Esophagus muscularis mucosa (tissue), 4 donors: Measurements from ENCODE around the gene C14orf119. TPM values are rescaled to one million over a fixed set of nuclear protein-coding genes. Genes with fewer than 3 reads are reported as not detected.

Source experiments
- DNase-seq: peaks from one replicate; pipeline ENCODE4 v3.0.0-alpha.2; 2017; ENCODE audit errors: extremely low spot score
- H3K27ac ChIP-seq, 4 donors: fragments of 200-600 bp; sonication (generic); replicated peaks in 1 of 4; 1 replicate in 3 of 4; 2 replicates in 1 of 4; pipeline ENCODE4 v1.5.1; 2016 to 2019; ENCODE audit warnings: mild to moderate bottlenecking in 1 of 4
- H3K27me3 ChIP-seq, 4 donors: fragments of 200-600 bp; sonication (generic); one replicate each; pipeline versions ENCODE4 v1.5.1 to v1.6.0; 2016 to 2019
- H3K36me3 ChIP-seq, 4 donors: fragments of 200-600 bp; sonication (generic); one replicate each; pipeline ENCODE4 v1.5.1; 2016 to 2019
- H3K4me1 ChIP-seq, 4 donors: fragments of 200-600 bp; sonication (generic); one replicate each; pipeline ENCODE4 v1.5.1; 2016 to 2019
- H3K4me3 ChIP-seq, 4 donors: fragments of 200-600 bp; sonication (generic); 1 replicate in 2 of 4; 2 replicates in 2 of 4; pipeline ENCODE4 v1.5.1; 2016 to 2019; ENCODE audit warnings: mild to moderate bottlenecking in 4 of 4, moderate library complexity in 1 of 4
- H3K9me3 ChIP-seq, 4 donors: fragments of 200-600 bp; sonication (generic); 1 replicate in 3 of 4; 2 replicates in 1 of 4; pipeline ENCODE4 v1.5.1; 2016 to 2019
- EP300 ChIP-seq: sonication (generic); formaldehyde crosslinking; IDR thresholded peaks from one replicate; pipeline ENCODE4 v1.6.1; 2017; ENCODE audit warnings: antibody characterized with exemption
- POLR2A ChIP-seq: fragments of 450-650 bp; IDR thresholded peaks from one replicate; pipeline ENCODE4 v1.6.1; 2017; ENCODE audit warnings: antibody characterized with exemption, moderate library complexity, mild to moderate bottlenecking, low read depth
- POLR2AphosphoS5 ChIP-seq, 2 donors: sonication (generic); formaldehyde crosslinking; IDR thresholded peaks; one replicate each; pipeline ENCODE4 v1.6.1; 2017; ENCODE audit warnings: antibody characterized with exemption in 2 of 2
- WGBS: methylation state at CpG from one replicate; pipeline ENCODE4 v1.1.5; 2018; 5-methylcytosine and 5-hydroxymethylcytosine counted together
- intact Hi-C: fragments of 100-400 bp; cut with DNase I; formaldehyde crosslinking; loops from one replicate; pipeline ENCODE4 v1.15.1; 2023
- total RNA-seq, 4 donors: library from RNA; depleted of rRNA; stranded (reverse); fragments of >200 nt; gene quantifications; one replicate each; pipeline versions ENCODE4 v1.1.0 to v1.2.1, GENCODE V29; 2016
- TF ChIP-seq, protein P1 (sequence below), 3 experiments: fragments of 200-600 bp in 2 of 3; fragments of 450-650 bp in 1 of 3; sonication (generic) in 2 of 3; IDR thresholded peaks; one replicate each; pipeline ENCODE4 v1.5.1; 2017 to 2019; ENCODE audit warnings: antibody characterized with exemption in 3 of 3, mild to moderate bottlenecking in 2 of 3, moderate library complexity in 1 of 3

The C14orf119 gene
- total RNA-seq, 4 donors from 2014 or later, result 21.2 to 42.5 (median 34.0) TPM

GRCh38 chr14:23056956-23057756 is 38.1 kb upstream of the C14orf119 start, which contains the start of gene CDH24:
Gene CDH24 (minus strand): TSS chr14:23057520. CDS start chr14:23055733, 1,787 bp downstream.
- 7% methylated on average over 16 of the region's 73 CpGs for WGBS

GRCh38 chr14:23057757-23058653 is 37.3 kb upstream of the C14orf119 start:
- peak; percentile 96 for DNase-seq
- intact Hi-C loops, result loop anchor here (2.0 kb wide), 1 partner anchor 71 kb away; no protein-coding TSS in a partner anchor
- H3K4me1 ChIP-seq, result peaks cover 23 to 47% (median 42%) of the 10 kb centered on the region in 4 donors
- peaks cover 31 to 49% (median 45%) of the 10 kb centered on the region in 4 donors for H3K36me3 ChIP-seq
- TF ChIP-seq, protein P1, sequence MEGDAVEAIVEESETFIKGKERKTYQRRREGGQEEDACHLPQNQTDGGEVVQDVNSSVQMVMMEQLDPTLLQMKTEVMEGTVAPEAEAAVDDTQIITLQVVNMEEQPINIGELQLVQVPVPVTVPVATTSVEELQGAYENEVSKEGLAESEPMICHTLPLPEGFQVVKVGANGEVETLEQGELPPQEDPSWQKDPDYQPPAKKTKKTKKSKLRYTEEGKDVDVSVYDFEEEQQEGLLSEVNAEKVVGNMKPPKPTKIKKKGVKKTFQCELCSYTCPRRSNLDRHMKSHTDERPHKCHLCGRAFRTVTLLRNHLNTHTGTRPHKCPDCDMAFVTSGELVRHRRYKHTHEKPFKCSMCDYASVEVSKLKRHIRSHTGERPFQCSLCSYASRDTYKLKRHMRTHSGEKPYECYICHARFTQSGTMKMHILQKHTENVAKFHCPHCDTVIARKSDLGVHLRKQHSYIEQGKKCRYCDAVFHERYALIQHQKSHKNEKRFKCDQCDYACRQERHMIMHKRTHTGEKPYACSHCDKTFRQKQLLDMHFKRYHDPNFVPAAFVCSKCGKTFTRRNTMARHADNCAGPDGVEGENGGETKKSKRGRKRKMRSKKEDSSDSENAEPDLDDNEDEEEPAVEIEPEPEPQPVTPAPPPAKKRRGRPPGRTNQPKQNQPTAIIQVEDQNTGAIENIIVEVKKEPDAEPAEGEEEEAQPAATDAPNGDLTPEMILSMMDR (IDR thresholded peaks at IDR 0.05), result peak in 2 of 3 experiments; percentile 92 to 96
- TF ChIP-seq EP300, result no peak
- TF ChIP-seq POLR2AphosphoS5 (IDR thresholded peaks at IDR 0.05), result peak; percentile 55 to 58
- no peak for TF ChIP-seq POLR2A
- WGBS, result under 1% methylated on average over 27 of the region's 51 CpGs
- no peaks in the 10 kb centered on the region for H3K9me3 ChIP-seq
- H3K27me3 ChIP-seq, result no peaks in the 10 kb centered on the region
- peak overlapping the region; percentile 73 to 83 (median 81) for H3K27ac ChIP-seq
- peak overlapping the region; percentile 61 to 81 (median 76) for H3K4me3 ChIP-seq

More at GRCh38 chr14:23056956-23057756, 38.1 kb upstream of the C14orf119 start, which contains the start of gene CDH24:
- DNase-seq, result no peak
- H3K9me3 ChIP-seq, result no peaks in the 10 kb centered on the region
- peaks cover 18 to 43% (median 36%) of the 10 kb centered on the region in 4 donors for H3K4me1 ChIP-seq
- no peak for TF ChIP-seq EP300
- TF ChIP-seq POLR2A, result no peak
- TF ChIP-seq, protein P1 (IDR thresholded peaks at IDR 0.05), result no peak
- TF ChIP-seq POLR2AphosphoS5 (IDR thresholded peaks at IDR 0.05), result peak in 1 of 2 donors; percentile 20
- H3K27ac ChIP-seq, result peak within 1 kb of the TSS; percentile 73 to 83 (median 81)
- H3K4me3 ChIP-seq, result peak within 1 kb of the TSS; percentile 61 to 81 (median 76)
- H3K27me3 ChIP-seq, result no peaks in the 10 kb centered on the region
- intact Hi-C loops, result no loop called here
- H3K36me3 ChIP-seq, result peaks cover 28 to 40% (median 37%) of the 10 kb centered on the region in 4 donors

DNA sequence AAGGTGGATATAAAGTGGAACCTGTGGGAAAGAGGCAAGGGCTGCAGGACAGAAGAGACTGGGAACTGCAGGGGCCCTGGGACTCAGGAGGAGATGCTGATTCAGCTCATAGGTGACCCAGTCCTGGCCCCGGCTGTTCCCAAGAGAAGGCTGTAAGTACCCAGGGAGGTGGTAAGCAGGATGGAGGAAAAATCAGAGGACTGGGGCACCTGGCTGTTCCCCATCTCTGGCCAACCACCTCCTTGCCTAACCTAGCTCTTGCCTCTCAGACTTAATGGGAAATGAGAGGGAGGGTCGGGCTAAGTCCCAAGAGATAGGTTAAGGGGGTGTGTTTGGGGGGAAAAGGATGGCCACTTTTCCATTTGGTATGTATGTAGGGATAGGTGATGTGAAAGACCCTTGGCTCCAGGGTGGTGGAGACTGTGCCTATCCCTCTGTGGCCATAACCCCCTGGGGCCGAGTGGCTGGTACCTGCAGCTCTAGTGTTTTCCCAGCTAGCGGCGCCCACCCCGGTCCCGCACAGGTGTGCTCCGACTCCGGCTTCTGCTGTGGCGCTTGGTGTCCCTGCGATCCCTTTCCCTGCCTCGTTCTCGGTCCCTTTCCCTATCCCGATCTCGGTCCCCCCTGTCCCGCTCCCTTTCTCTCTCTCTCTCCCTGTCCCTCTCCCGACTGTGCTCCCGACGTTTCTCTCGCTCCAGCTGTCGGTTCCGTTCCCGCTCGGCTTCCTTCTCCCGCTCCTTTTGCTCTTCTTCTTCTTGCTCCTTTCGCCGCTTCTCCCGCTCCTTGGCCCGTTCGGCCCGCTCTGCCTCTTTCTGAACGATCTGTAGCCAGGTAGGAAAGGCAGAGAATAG is 36.4 kb upstream of the C14orf119 start:
- Histone ChIP-seq H3K27ac (no peak overlapping the region), H3K36me3 (peaks cover 40 to 57% (median 54%) of the 10 kb centered on the region in 4 donors), H3K27me3 (no peaks in the 10 kb centered on the region), H3K4me3 (no peak overlapping the region), H3K4me1 (peaks cover 23 to 47% (median 42%) of the 10 kb centered on the region in 4 donors), H3K9me3 (no peaks in the 10 kb centered on the region)
- WGBS, result 87% methylated on average over 32 of the region's 32 CpGs
- no peak for TF ChIP-seq POLR2AphosphoS5 (IDR thresholded peaks at IDR 0.05)
- TF ChIP-seq, protein P1 (IDR thresholded peaks at IDR 0.05), result no peak
- TF ChIP-seq EP300, result no peak
- intact Hi-C loops, result loop anchor here (2.0 kb wide), 1 partner anchor 72 kb away; no protein-coding TSS in a partner anchor
- DNase-seq, result no peak
